Sigmoid colon (tissue), 4 donors: Measurements from ENCODE around the gene NTN1.

ENCODE experiments used
- CTCF ChIP-seq, 4 experiments: fragments of 450-650 bp in 3 of 4; fragments of 200-600 bp in 1 of 4; IDR thresholded peaks; one replicate each; pipeline ENCODE4 v1.5.1; 2016 to 2019; ENCODE audit warnings: antibody characterized with exemption in 4 of 4, mild to moderate bottlenecking in 3 of 4, moderate library complexity in 2 of 4
- POLR2A ChIP-seq, 2 donors: fragments of 450-650 bp; IDR thresholded peaks; one replicate each; pipeline ENCODE4 v1.6.1; 2016; ENCODE audit warnings: antibody characterized with exemption in 2 of 2, mild to moderate bottlenecking in 2 of 2, moderate library complexity in 2 of 2
- POLR2AphosphoS5 ChIP-seq, 4 donors: sonication (generic); formaldehyde crosslinking; IDR thresholded peaks; one replicate each; pipeline ENCODE4 v1.6.1; 2017; ENCODE audit warnings: antibody characterized with exemption in 4 of 4

- TF ChIP-seq POLR2A (IDR thresholded peaks at IDR 0.05) (no peak), CTCF (IDR thresholded peaks at IDR 0.05) (no peak), POLR2AphosphoS5 (IDR thresholded peaks at IDR 0.05) (no peak)
Observed at GRCh38 chr17:9079461-9080103, 58.3 kb downstream of the NTN1 start.
